GM12801 (cell line): ENCODE data around the gene TTC17.

Experiments used
- TF ChIP-seq, protein P1 (sequence below): IDR thresholded peaks from one replicate; pipeline ENCODE4 v1.5.1; 2011; ENCODE audit warnings: control low read depth; ENCODE audit not compliant: insufficient read length; ENCODE audit errors: extremely low read depth

Gene TTC17

DNA sequence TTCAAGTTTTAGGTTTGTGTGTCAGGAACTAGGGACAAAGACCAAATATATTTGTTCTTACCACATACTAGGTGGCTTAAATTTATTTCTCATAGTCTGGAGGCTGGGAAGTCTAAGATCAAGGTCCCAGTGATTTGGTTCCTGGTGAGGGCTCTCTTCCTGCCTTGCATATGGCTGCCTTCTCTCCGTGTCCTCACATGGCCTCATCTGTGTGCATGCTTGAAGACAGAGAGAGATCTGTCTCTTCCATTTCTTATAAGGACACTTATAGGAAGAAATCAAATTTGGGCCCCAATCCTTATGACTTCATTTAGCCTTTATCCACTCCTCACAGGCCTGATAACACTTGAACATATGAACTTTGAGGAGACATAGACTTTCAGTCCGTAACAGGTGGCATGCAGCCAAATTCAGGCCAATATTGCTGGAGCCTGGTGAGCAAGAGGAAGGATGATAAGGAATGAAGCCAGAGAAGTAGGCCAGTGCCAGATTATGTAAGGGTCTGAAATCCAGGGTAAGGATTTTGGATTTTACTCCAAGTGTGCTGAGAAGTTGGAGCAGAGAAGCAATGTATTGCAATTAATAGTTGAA lies 35.1 kb downstream of the TTC17 start:
- TF ChIP-seq, protein P1, sequence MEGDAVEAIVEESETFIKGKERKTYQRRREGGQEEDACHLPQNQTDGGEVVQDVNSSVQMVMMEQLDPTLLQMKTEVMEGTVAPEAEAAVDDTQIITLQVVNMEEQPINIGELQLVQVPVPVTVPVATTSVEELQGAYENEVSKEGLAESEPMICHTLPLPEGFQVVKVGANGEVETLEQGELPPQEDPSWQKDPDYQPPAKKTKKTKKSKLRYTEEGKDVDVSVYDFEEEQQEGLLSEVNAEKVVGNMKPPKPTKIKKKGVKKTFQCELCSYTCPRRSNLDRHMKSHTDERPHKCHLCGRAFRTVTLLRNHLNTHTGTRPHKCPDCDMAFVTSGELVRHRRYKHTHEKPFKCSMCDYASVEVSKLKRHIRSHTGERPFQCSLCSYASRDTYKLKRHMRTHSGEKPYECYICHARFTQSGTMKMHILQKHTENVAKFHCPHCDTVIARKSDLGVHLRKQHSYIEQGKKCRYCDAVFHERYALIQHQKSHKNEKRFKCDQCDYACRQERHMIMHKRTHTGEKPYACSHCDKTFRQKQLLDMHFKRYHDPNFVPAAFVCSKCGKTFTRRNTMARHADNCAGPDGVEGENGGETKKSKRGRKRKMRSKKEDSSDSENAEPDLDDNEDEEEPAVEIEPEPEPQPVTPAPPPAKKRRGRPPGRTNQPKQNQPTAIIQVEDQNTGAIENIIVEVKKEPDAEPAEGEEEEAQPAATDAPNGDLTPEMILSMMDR: no peak

DNA sequence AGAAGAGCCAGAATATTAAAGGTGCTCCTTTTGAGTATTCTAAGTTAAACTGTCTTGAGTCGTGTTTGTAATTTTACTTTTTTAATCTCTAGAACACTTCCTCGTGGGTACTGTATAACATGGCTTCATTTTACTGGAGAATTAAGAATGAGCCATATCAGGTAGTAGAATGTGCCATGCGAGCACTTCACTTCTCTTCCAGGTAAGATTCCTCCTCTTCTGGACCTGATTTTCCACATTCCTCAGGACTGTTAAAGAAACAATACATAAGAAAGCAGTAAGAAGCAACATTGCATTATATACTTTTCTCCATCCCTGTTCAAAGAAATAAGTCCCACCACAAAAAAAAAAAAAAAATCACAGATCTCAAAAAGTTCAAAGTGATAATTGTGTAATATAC lies 37.9 kb downstream of the TTC17 start:
- TF ChIP-seq, protein P1: no peak

DNA sequence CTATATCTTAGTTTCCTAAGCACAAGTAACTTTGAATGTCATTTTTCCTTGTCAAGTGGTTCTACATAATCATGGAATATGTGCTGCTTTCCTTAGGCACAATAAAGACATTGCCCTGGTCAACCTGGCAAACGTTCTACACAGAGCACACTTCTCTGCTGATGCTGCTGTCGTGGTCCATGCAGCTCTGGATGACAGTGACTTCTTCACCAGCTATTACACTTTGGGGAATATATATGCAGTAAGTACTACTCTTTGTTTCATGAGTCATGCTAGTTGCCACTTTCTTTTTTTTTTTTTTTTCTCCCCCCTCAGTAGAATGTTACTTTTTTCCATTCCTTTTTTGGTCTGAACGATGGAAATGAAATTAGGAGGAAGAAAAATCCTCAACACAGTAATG lies 38.5 kb downstream of the TTC17 start:
- TF ChIP-seq, protein P1: no peak

DNA sequence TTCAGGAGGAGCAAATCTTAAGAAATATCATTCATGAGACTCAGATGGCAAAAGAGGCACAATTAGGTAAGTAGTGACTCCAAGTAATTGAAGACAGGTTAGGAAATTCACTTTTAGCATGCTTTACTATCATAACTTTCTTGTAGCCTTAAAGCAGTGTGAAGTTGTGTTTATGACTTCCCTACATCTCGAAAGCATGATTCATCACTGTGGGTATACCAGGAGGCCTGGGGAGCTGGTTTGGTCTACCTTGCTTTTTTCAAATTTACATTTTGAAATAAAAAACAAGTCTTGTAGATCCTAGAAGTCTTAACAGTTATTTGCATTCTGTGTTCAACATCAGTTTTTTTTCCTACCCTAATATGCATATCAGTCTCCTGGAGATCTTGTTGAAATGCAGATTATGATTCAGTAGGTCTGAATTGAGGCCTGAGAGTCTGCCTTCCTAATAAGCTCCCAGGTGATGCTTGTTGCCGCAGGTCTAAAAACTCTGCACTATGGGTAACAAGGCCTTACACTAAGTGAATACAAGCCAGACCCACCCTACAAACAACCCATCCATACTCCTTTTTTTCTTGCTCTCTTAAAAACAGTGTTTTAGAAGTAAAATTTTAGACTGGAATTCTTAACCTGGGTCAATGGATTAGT lies 41.4 kb downstream of the TTC17 start:
- TF ChIP-seq, protein P1: no peak

DNA sequence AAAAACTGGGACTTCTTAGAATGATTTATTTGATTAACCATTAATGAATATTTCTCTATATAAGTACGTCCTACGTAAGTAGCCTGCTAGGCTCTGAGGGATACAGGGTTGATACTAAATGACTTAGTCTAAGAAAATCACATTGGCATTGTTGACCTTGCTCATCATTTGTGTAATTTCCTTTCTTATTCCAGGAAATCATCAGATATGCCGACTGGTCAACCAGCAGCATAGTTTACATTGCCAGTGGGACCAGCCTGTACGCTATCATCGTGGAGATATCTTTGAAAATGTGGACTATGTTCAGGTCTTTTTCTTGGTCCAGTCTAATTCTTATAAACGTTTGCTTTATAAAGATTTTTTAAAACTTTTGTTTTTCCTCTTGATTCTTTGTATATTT lies 42.5 kb downstream of the TTC17 start:
- TF ChIP-seq, protein P1: no peak

DNA sequence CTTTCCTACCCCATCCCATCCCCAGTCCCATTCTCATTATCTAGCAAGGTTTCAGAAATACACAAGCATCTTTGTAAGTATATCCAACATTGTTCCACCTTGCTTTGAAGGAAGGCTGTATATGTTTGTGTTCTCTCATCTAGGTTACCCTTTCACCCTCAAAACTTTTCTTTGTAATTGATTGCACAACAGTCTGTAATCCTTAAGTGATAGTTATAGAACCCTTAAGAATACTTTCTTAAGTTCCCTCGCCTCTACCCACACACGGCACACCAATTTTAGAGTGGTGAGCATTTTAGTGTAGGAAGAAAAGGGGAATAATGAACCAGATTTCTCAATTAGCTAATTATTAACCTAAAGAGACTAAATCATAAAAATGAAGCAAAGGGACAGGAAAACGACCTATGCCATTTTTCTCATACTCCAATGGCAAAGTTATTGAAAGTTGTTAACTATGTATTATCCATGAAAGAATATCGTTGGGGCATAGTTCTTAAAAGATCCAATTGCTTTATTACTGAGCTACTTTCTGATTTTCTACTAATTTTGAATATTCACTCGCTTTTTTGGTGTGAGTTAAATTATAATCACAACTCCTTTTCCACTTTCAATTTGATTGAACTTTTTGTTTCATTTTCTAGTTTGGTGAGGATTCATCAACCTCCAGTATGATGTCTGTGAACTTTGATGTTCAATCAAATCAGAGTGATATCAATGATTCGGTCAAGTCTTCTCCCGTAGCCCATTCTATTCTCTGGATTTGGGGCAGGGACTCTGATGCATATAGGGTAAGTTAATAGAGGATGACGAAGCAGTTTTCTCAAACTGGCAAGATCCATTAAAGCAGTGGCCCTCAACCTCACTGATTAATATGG lies 44.9 kb downstream of the TTC17 start:
- TF ChIP-seq, protein P1: no peak

DNA sequence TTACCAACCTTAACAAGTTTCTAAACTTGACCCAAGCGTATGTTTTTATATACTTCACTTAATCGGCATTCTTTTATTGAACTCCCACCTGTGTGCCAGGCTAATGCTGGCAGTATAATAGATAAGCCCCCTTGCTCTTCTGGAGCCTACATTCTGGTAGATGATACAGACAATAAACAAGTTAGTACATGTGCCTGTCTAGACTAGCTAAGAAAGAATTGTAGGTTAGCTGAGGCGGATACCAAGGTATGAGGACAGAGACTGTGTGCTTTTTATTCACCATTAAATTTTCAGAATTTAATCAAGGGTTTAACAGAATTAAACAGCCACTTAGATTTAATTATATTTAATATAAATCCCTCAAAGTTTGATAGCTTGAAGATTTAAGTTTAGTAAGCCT lies 45.7 kb downstream of the TTC17 start:
- TF ChIP-seq, protein P1: no peak
